ENCODE measurements around the gene MAP4K3. TPM values are rescaled to one million over a fixed set of nuclear protein-coding genes. Genes with fewer than 3 reads are reported as not detected.

Gene MAP4K3
- total RNA-seq, 1 donor from 2014 or later: 34.1 TPM

- Histone ChIP-seq H3K27ac (no peak overlapping the region), H3K36me3 (peaks cover 12 to 36% of the 10 kb centered on the region in 2 donors), H3K4me1 (no peaks in the 10 kb centered on the region), H3K4me3 (no peak overlapping the region), H3K9me3 (peaks cover 4 to 16% of the 10 kb centered on the region in 2 donors), H3K27me3 (no peaks in the 10 kb centered on the region)
- TF ChIP-seq, protein P1, sequence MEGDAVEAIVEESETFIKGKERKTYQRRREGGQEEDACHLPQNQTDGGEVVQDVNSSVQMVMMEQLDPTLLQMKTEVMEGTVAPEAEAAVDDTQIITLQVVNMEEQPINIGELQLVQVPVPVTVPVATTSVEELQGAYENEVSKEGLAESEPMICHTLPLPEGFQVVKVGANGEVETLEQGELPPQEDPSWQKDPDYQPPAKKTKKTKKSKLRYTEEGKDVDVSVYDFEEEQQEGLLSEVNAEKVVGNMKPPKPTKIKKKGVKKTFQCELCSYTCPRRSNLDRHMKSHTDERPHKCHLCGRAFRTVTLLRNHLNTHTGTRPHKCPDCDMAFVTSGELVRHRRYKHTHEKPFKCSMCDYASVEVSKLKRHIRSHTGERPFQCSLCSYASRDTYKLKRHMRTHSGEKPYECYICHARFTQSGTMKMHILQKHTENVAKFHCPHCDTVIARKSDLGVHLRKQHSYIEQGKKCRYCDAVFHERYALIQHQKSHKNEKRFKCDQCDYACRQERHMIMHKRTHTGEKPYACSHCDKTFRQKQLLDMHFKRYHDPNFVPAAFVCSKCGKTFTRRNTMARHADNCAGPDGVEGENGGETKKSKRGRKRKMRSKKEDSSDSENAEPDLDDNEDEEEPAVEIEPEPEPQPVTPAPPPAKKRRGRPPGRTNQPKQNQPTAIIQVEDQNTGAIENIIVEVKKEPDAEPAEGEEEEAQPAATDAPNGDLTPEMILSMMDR (IDR thresholded peaks at IDR 0.05): no peak
- intact Hi-C loops (cut with DNase I): no loop called here
- DNase-seq (ENCODE audit: low spot score in 2 of 2): no peak
These were observed 18.7 kb upstream of the MAP4K3 start for GRCh38 chr2:39455826-39456225.

DNA sequence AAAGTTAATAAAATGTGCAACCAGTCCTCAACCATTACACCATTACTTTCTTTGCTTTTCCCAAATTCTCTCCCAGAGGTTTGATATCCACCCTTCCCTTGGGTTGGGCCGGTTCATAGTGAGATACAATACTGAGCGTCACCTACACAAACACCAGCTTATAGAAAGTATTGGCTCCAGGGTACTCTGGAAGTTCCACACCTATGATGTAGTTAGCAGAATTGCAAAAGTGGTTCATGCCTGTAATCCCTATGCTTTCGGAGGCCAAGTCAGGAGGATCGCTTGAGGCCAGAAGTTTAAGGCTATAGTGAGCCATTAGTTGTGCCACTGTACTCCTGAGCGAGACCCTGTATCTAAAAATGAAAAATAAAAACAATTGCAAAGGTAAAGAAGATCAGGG lies 15.3 kb upstream of the MAP4K3 start:
- intact Hi-C loops (cut with DNase I): no loop called here
- Histone ChIP-seq H3K36me3 (peaks cover 12 to 15% of the 10 kb centered on the region in 2 donors), H3K27me3 (no peaks in the 10 kb centered on the region), H3K9me3 (no peaks in the 10 kb centered on the region), H3K4me1 (no peaks in the 10 kb centered on the region), H3K4me3 (no peak overlapping the region), H3K27ac (no peak overlapping the region)
- DNase-seq (ENCODE audit: low spot score in 2 of 2): no peak
- TF ChIP-seq, protein P1 (IDR thresholded peaks at IDR 0.05): no peak

DNA sequence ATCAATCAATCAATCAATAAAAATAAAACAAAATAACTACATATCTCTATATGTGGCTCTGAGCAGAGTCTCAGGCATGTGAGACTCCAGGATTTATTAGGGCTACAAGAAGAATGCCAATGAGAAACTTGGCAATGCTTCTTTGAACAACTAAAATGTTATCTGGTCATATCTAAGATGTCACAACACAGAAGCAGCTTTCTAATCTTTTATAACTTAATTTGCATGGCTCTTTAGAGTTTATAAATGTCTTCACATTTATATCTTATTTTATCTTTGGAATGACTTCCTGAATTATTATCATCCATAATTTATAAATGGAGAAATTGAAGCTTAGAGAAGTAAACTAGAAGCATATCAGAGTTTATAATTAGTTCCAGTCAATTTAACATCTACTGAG lies 14.9 kb upstream of the MAP4K3 start:
- peaks cover 12 to 15% of the 10 kb centered on the region in 2 donors for H3K36me3 ChIP-seq
- no peaks in the 10 kb centered on the region for H3K4me1 ChIP-seq
- DNase-seq (ENCODE audit: low spot score in 2 of 2): no peak
- no peak overlapping the region for H3K27ac ChIP-seq
- intact Hi-C loops (cut with DNase I): no loop called here
- TF ChIP-seq, protein P1 (IDR thresholded peaks at IDR 0.05): no peak
- H3K27me3 ChIP-seq: no peaks in the 10 kb centered on the region
- no peaks in the 10 kb centered on the region for H3K9me3 ChIP-seq
- H3K4me3 ChIP-seq: no peak overlapping the region

DNA sequence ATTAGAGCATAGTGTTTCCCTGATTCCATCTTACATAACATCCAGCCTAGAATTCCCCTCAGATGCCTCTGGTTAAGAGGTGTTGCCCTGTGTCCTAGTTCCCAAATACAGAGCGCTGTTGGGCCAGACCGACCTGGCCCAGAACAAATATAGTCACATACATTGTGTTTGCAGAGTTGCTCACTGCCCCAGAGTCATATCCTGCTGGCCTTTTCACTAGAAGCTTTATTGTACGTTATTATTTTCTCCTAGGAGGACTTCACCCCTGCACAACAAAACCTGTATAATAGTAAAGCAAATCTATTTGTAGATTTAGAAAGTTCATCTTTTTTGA lies 11.1 kb upstream of the MAP4K3 start:
- TF ChIP-seq, protein P1 (IDR thresholded peaks at IDR 0.05): no peak

DNA sequence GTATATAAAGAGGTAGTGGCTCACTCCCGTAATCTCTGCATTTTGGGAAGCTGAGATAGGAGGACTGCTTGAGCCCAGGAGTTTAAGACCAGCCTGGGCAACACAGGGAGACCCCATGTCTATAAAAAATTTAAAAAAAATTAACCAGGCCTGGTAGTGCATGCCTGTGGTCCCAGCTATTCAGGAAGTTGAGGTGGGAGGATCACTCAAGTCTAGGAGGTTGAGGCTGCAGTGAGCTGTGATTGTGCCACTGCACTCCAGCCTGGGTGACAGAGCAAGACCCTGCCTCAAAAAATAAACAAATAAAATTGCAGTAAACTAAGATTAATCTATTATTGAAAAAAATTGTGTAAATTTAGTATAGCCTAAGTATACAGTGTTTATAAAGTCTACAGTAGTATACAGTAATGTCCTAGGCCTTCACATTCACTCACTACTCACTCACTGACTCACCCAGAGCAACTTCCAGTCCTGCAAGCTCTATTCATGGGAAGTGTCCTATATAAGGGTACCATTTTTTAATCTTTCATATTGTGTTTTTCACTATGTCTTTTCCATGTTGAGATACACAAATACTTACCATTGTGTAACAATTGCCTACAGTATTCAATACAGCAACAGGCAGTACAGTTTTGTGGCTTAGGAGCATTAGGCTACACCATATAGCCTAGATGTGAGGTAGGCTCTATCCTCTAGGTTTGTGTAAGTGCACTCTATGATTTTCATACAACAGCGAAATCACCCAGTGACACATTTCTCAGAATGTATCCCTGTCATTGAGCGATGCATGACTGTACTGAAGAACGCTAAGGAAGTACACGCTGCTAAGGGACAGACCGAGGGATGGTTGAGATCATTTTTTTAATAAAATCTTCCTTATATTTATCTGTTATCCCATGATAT lies 10.4 kb upstream of the MAP4K3 start:
- no peak overlapping the region for H3K4me3 ChIP-seq
- no peaks in the 10 kb centered on the region for H3K27me3 ChIP-seq
- H3K27ac ChIP-seq: no peak overlapping the region
- no peak for DNase-seq (ENCODE audit: low spot score in 2 of 2)
- no peaks in the 10 kb centered on the region for H3K4me1 ChIP-seq
- no peaks in the 10 kb centered on the region for H3K9me3 ChIP-seq
- TF ChIP-seq, protein P1 (IDR thresholded peaks at IDR 0.05): no peak
- intact Hi-C loops (cut with DNase I): no loop called here
- H3K36me3 ChIP-seq: no peaks in the 10 kb centered on the region

More for the DNA sequence above, 11.1 kb upstream of the MAP4K3 start:
- no peaks in the 10 kb centered on the region for H3K36me3 ChIP-seq
- H3K27ac ChIP-seq: no peak overlapping the region
- H3K27me3 ChIP-seq: no peaks in the 10 kb centered on the region
- H3K4me3 ChIP-seq: no peak overlapping the region
- no peaks in the 10 kb centered on the region for H3K9me3 ChIP-seq
- no peaks in the 10 kb centered on the region for H3K4me1 ChIP-seq
- DNase-seq (ENCODE audit: low spot score in 2 of 2): no peak
- intact Hi-C loops (cut with DNase I): no loop called here
